K562 (cell line): Measurements from ENCODE around the gene LRRC4C. TPM values are rescaled to one million over a fixed set of nuclear protein-coding genes. Genes with fewer than 3 reads are reported as not detected.

Experiments
- ATAC-seq: fragments of 200-7000 bp; cut with Tn5 transposase; 3 replicates; pipeline ENCODE4 v1.9.1; 2020; ENCODE audit warnings: moderate library complexity
- BruUV-seq: library from RNA; stranded (reverse); fragments of 400-500 nt; replicated peaks from 2 replicates; lab custom pipeline; 2021; lab: Mats Ljungman, UMichigan
- CTCF ChIA-PET: fragments of 300-600 bp; formaldehyde crosslinking; extraction: SDS; loops from one replicate; lab custom pipeline; 2021; ENCODE audit warnings: low intra/inter-chr PET ratio; lab: Yijun Ruan, JAX
- POLR2A ChIA-PET: fragments of 300-600, 350-650 bp; sonication (Branson Sonifier 250); formaldehyde crosslinking; extraction: SDS; loops from one replicate; lab custom pipeline; 2021; ENCODE audit warnings: antibody characterized with exemption, inconsistent platforms; lab: Yijun Ruan, JAX
- DNase-seq, 4 experiments: peaks; one replicate each; pipeline versions ENCODE4 v3.0.0 to v3.0.0-alpha.2; 2011 to 2018; ENCODE audit warnings: low spot score in 3 of 4, mixed read lengths in 3 of 4; ENCODE audit errors: extremely low read depth in 1 of 4
- FAIRE-seq: peaks from 2 replicates; lab custom pipeline; 2011; peaks lifted over from hg19 to GRCh38; lab: Jason Lieb, UNC
- H2AFZ ChIP-seq: 2 replicates; pipeline ENCODE4 v1.6.0; 2011; ENCODE audit warnings: low read depth, low read length, control low read depth, inconsistent platforms
- H3K27ac ChIP-seq: fragments of 200-600 bp; 3 replicates; pipeline ENCODE4 v1.8.0; 2011; ENCODE audit warnings: low read depth, mild to moderate bottlenecking, control low read depth, inconsistent platforms, low read length, moderate library complexity, mixed read lengths; ENCODE audit errors: extremely low read depth
- H3K27me3 ChIP-seq, 2 experiments: fragments of 300-600 bp in 1 of 2; 2 replicates in 1 of 2; 3 replicates in 1 of 2; pipeline versions ENCODE4 v1.6.0 to v1.8.0; 2011; ENCODE audit warnings: inconsistent platforms in 2 of 2, low read length in 2 of 2, mild to moderate bottlenecking in 1 of 2, mixed read lengths in 1 of 2, moderate library complexity in 1 of 2; ENCODE audit not compliant: control insufficient read depth in 2 of 2, insufficient read depth in 2 of 2
- H3K36me3 ChIP-seq: fragments of 300-600 bp; 3 replicates; pipeline ENCODE4 v1.8.0; 2011; ENCODE audit warnings: mild to moderate bottlenecking, low read length, inconsistent platforms; ENCODE audit not compliant: control insufficient read depth, insufficient read depth
- H3K4me1 ChIP-seq, 2 experiments: fragments of 200-600 bp in 1 of 2; replicated peaks in 1 of 2; 2 replicates in 1 of 2; 3 replicates in 1 of 2; pipeline versions ENCODE4 v1.5.1 to v1.8.0; 2011; ENCODE audit warnings: inconsistent platforms in 2 of 2, low read length in 2 of 2, mild to moderate bottlenecking in 1 of 2, mixed read lengths in 1 of 2, moderate library complexity in 1 of 2; ENCODE audit not compliant: control insufficient read depth in 2 of 2, insufficient read depth in 2 of 2
- H3K4me2 ChIP-seq: 2 replicates; pipeline ENCODE4 v1.6.1; 2011; ENCODE audit warnings: low read length, control low read depth, inconsistent platforms, mixed read lengths; ENCODE audit not compliant: insufficient read depth
- H3K4me3 ChIP-seq: fragments of 200-600 bp; sonication (generic), shearing (Covaris generic); 2 replicates; pipeline ENCODE4 v1.5.1; 2016; ENCODE audit warnings: control low read depth, inconsistent platforms
- H3K79me2 ChIP-seq: fragments of 200-600 bp; 3 replicates; pipeline ENCODE4 v1.8.0; 2011; ENCODE audit warnings: low read length, inconsistent platforms; ENCODE audit not compliant: control insufficient read depth, insufficient read depth
- H3K9ac ChIP-seq, 2 experiments: 2 replicates each; pipeline versions ENCODE4 v1.6.0 to v1.6.1; 2011; ENCODE audit warnings: low read depth in 2 of 2, low read length in 2 of 2, control low read depth in 1 of 2, inconsistent platforms in 1 of 2, mild to moderate bottlenecking in 1 of 2, mixed read lengths in 1 of 2; ENCODE audit not compliant: insufficient read depth in 1 of 2
- H3K9me1 ChIP-seq: one replicate; pipeline ENCODE4 v1.6.0; 2011; ENCODE audit warnings: inconsistent platforms, mild to moderate bottlenecking, low read length, moderate library complexity; ENCODE audit not compliant: control insufficient read depth, insufficient read depth
- H3K9me3 ChIP-seq: replicated peaks from 2 replicates; pipeline ENCODE4 v1.5.1; 2011; ENCODE audit warnings: low read depth, low read length, inconsistent platforms; ENCODE audit not compliant: control insufficient read depth, insufficient read depth
- H4K20me1 ChIP-seq: replicated peaks from 2 replicates; pipeline ENCODE4 v1.6.1; 2011; ENCODE audit warnings: low read length, inconsistent platforms, mixed read lengths; ENCODE audit not compliant: control insufficient read depth, insufficient read depth
- CC2D1A ChIP-seq: fragments of 450-650 bp; IDR thresholded peaks from 2 replicates; pipeline ENCODE4 v1.6.1; 2017; ENCODE audit warnings: mild to moderate bottlenecking
- CREBBP ChIP-seq: IDR thresholded peaks from one replicate; pipeline ENCODE4 v1.6.1; 2012; ENCODE audit warnings: low read depth, mild to moderate bottlenecking, control low read depth, inconsistent platforms, low read length
- HNRNPL ChIP-seq: fragments of 200-400 bp; formaldehyde crosslinking; IDR thresholded peaks from 2 replicates; pipeline ENCODE4 v1.6.1; 2017; ENCODE audit warnings: low read depth, mild to moderate bottlenecking, low read length
- ILK ChIP-seq: fragments of 450-650 bp; IDR thresholded peaks from 2 replicates; pipeline ENCODE4 v1.6.1; 2016; ENCODE audit warnings: missing genetic modification characterization, low read depth, mild to moderate bottlenecking, missing compliant biosample characterization, moderate library complexity, borderline replicate concordance
- SMAD3 ChIP-seq: fragments of 450-650 bp; formaldehyde crosslinking; conservative IDR thresholded peaks from 2 replicates; pipeline ENCODE4 v1.4.0; 2020; ENCODE audit warnings: mild to moderate bottlenecking
- ZKSCAN1 ChIP-seq: fragments of 150-350 bp; IDR thresholded peaks from 2 replicates; pipeline ENCODE4 v1.6.1; 2016; ENCODE audit warnings: low read depth, low read length
- ZNF217 ChIP-seq: sonication (generic); formaldehyde crosslinking; IDR thresholded peaks from 2 replicates; pipeline ENCODE4 v1.8.0; 2022; ENCODE audit warnings: mild to moderate bottlenecking, missing genetic modification reagents
- WGBS: fragments of 100-300 bp; shearing (Covaris generic); methylation state at CpG from one replicate; pipeline ENCODE4 v1.1.6; 2016; ENCODE audit warnings: low coverage, mixed read lengths; ENCODE audit not compliant: insufficient coverage; ENCODE audit errors: missing lambda C conversion rate; 5-methylcytosine and 5-hydroxymethylcytosine counted together
- in situ Hi-C: fragments of 300-500 bp; cut with MboI; formaldehyde crosslinking; loops from 4 replicates; pipeline ENCODE4 v1.15.0; 2018; ENCODE audit warnings: inconsistent platforms, mixed read lengths
- intact Hi-C: fragments of 100-400 bp; cut with micrococcal nuclease; formaldehyde crosslinking; loops from 2 replicates; pipeline ENCODE4 v1.14.2; 2022
- polyA plus RNA-seq, 8 experiments: library from polyadenylated mRNA; depleted of rRNA in 4 of 8; stranded (reverse) in 5 of 8; unstranded in 3 of 8; fragments of >200 nt; fragmentation: Nextera tagmentation in 2 of 8; fragmentation: Illumina TruSeq in 1 of 8; extraction: Ambion mirVana in 2 of 8; extraction: Trizol in 1 of 8; gene quantifications; 2 replicates each; pipeline versions ENCODE4 v1.2.1 to v1.2.3, GENCODE V29; 2011 to 2014; ENCODE audit warnings: inconsistent platforms in 1 of 8, missing spikeins in 1 of 8
- total RNA-seq, 7 experiments: library from RNA; depleted of rRNA in 6 of 7; stranded (reverse); fragments of >200 nt in 6 of 7; fragmentation: Illumina TruSeq in 2 of 7; extraction: Trizol in 2 of 7; gene quantifications; 2 replicates each; pipeline versions ENCODE4 v1.2.1 to v1.2.3, GENCODE V29; 2011 to 2021; ENCODE audit warnings: low replicate concordance in 1 of 7
- TF ChIP-seq, protein P1 (sequence below): fragments of 450-650 bp; IDR thresholded peaks from 2 replicates; pipeline ENCODE4 v1.6.1; 2014; ENCODE audit warnings: low read depth, mild to moderate bottlenecking, moderate library complexity, borderline replicate concordance
- TF ChIP-seq, protein P2 (sequence below): fragments of 250-450 bp; sonication (Bioruptor Pico); IDR thresholded peaks from 2 replicates; pipeline ENCODE4 v1.8.0; 2021; ENCODE audit warnings: borderline replicate concordance, mild to moderate bottlenecking, moderate library complexity; ENCODE audit not compliant: poor library complexity, severe bottlenecking

The LRRC4C gene
- total and polyA plus RNA-seq, 9 of the 15 experiments (the other 6 are each of a cell fraction or from before 2014, with no cell fraction given): not detected

DNA sequence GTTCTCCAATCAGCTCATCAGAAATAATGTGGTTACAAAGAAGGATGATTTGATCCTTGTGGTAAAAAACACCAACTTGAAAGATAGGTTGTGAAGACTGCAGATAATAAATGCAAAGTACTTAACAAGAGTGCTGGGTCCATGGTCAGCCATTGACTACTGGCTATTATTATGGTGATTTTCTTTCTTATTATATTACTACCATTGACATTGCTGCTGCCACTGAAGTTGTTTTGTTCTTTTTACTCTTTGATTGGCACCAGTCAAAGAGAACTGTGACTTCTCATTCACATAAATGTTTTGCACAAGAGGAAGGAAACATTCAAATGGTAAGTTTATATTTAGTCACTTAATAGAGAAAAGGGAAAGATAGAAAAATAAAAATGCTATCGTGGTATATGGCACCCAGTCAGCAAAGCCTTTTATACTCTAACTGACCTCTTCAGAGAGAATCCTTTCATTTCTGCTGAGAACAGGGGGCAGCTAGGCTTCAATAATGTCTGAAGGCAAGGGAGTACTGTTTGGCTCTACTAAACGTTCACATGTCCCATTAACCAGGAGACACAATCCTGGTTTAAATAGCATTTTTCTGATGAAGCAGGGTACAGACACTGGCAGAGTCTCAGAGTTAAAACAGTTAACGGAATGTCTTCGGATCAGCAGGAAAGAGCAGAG, 64.8 kb downstream of the LRRC4C start:
- WGBS: 2% methylated on average over 4 of the region's 4 CpGs
- CTCF ChIA-PET: no interaction called here
- no peak for FAIRE-seq

DNA sequence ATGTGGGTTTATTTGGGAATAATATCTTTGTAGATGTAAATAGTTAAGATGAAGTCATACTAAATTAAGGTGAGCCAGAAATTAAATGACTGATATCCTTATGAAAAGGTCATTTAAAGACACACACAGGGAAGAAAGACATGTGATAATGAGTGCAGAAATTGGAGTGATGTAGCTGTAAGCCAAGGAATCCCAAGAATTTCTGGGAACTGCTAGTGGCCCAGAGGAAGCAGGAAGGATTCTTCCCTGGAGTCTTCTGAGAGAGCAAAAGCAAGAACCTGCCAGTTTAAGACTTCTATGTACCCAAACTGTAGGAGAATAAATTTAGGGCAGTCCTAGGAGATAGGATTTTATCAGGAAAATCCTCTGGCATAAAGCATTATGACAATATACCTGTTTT, 66.9 kb downstream of the LRRC4C start:
- in situ Hi-C loops: no loop called here
- H3K4me1 ChIP-seq: no peaks in the 10 kb centered on the region

More for the DNA sequence above, 64.8 kb downstream of the LRRC4C start:
- Histone ChIP-seq H2AFZ (no peak overlapping the region), H3K36me3 (no peaks in the 10 kb centered on the region), H3K79me2 (no peaks in the 10 kb centered on the region), H3K4me1 (no peaks in the 10 kb centered on the region), H3K4me2 (no peak overlapping the region), H3K9me1 (no peaks in the 10 kb centered on the region), H3K27me3 (no peaks in the 10 kb centered on the region), H3K9ac (no peak overlapping the region), H3K4me3 (no peak overlapping the region)
- in situ Hi-C loops: no loop called here
- intact Hi-C loops: no loop called here
- no peak for ATAC-seq
- POLR2A ChIA-PET: interaction anchor here (0.6 kb wide), 1 partner anchor 1828 kb away, joined by 3 read pairs; no protein-coding TSS in a partner anchor
- no TSS peak for BruUV-seq
- TF ChIP-seq SMAD3 (CRISPR knock-in tag) (no peak), ILK (tag) (no peak), HNRNPL (no peak), CREBBP (no peak)
- TF ChIP-seq, all 486 proteins: peak for 0
- DNase-seq: no peak
- Histone ChIP-seq H4K20me1 (no peaks in the 10 kb centered on the region), H3K9me3 (no peaks in the 10 kb centered on the region), H3K27ac (no peak overlapping the region)

More for the DNA sequence above, 66.9 kb downstream of the LRRC4C start:
- no peaks in the 10 kb centered on the region for H3K9me3 ChIP-seq
- H2AFZ ChIP-seq: no peak overlapping the region
- DNase-seq: no peak
- no peaks in the 10 kb centered on the region for H3K27me3 ChIP-seq
- FAIRE-seq: no peak
- TF ChIP-seq ZKSCAN1 (no peak), ZNF217 (CRISPR knock-in tag) (no peak), CC2D1A (no peak)
- TF ChIP-seq, protein P1, sequence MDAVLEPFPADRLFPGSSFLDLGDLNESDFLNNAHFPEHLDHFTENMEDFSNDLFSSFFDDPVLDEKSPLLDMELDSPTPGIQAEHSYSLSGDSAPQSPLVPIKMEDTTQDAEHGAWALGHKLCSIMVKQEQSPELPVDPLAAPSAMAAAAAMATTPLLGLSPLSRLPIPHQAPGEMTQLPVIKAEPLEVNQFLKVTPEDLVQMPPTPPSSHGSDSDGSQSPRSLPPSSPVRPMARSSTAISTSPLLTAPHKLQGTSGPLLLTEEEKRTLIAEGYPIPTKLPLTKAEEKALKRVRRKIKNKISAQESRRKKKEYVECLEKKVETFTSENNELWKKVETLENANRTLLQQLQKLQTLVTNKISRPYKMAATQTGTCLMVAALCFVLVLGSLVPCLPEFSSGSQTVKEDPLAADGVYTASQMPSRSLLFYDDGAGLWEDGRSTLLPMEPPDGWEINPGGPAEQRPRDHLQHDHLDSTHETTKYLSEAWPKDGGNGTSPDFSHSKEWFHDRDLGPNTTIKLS: no peak
- TF ChIP-seq, protein P2, sequence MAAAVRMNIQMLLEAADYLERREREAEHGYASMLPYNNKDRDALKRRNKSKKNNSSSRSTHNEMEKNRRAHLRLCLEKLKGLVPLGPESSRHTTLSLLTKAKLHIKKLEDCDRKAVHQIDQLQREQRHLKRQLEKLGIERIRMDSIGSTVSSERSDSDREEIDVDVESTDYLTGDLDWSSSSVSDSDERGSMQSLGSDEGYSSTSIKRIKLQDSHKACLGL (CRISPR knock-in tag): no peak
- TF ChIP-seq, all 486 proteins: peak for 0
- ATAC-seq: no peak
- Histone ChIP-seq H3K9me1 (no peaks in the 10 kb centered on the region), H3K4me3 (no peak overlapping the region), H3K4me2 (no peak overlapping the region), H4K20me1 (no peaks in the 10 kb centered on the region), H3K27ac (no peak overlapping the region), H3K9ac (no peak overlapping the region), H3K79me2 (no peaks in the 10 kb centered on the region), H3K36me3 (no peaks in the 10 kb centered on the region)
- intact Hi-C loops: no loop called here
- BruUV-seq: no TSS peak
- ChIA-PET POLR2A (no interaction called here), CTCF (no interaction called here)
